NCI-H128 (cell line): Measurements from ENCODE around the gene MT1B.

Experiments
- DNase-seq: peaks from one replicate; lab custom pipeline; 2025; ENCODE audit not compliant: unreplicated experiment; lab: John Stamatoyannopoulos, UW

Gene MT1B

GRCh38 chr16:56683424-56684172, 31.9 kb downstream of the MT1B start:
- DNase-seq, result no peak

GRCh38 chr16:56684256-56684925, 32.7 kb downstream of the MT1B start:
- DNase-seq, result no peak

GRCh38 chr16:56684926-56685590, 33.4 kb downstream of the MT1B start:
- DNase-seq, result no peak

GRCh38 chr16:56686758-56687157, 35.1 kb downstream of the MT1B start:
- DNase-seq, result no peak

GRCh38 chr16:56688762-56689161, 37.1 kb downstream of the MT1B start:
- no peak for DNase-seq

- DNase-seq, result no peak
Observed at GRCh38 chr16:56689171-56689570, 37.5 kb downstream of the MT1B start.

GRCh38 chr16:56690420-56691122, 38.9 kb downstream of the MT1B start:
- DNase-seq, result no peak

- DNase-seq, result no peak
Observed at GRCh38 chr16:56691885-56692284, 40.2 kb downstream of the MT1B start.

GRCh38 chr16:56695246-56695645, 43.6 kb downstream of the MT1B start:
- no peak for DNase-seq

- DNase-seq, result no peak
Observed at GRCh38 chr16:56697456-56698155, 45.9 kb downstream of the MT1B start.

GRCh38 chr16:56700195-56700594, 48.5 kb downstream of the MT1B start:
- DNase-seq, result no peak

- no peak for DNase-seq
Observed at GRCh38 chr16:56700631-56701030, 48.9 kb downstream of the MT1B start.

GRCh38 chr16:56701534-56701933, 49.8 kb downstream of the MT1B start:
- DNase-seq, result no peak
